HEK293 (cell line): ENCODE data around the gene GABRB2.

Experiments used
- CTCF ChIA-PET: fragments of 350-600 bp; formaldehyde crosslinking; extraction: SDS; loops from one replicate; lab custom pipeline; 2021; ENCODE audit warnings: antibody characterized with exemption; lab: Yijun Ruan, JAX
- POLR2A ChIA-PET: fragments of 300-600 bp; formaldehyde crosslinking; extraction: SDS; loops from one replicate; lab custom pipeline; 2020; ENCODE audit warnings: antibody characterized with exemption, inconsistent platforms; lab: Yijun Ruan, JAX
- H3K27ac ChIP-seq: fragments of 200-500 bp; sonication (Bioruptor generic); 2 replicates; pipeline ENCODE4 v1.5.1; 2014; ENCODE audit warnings: low read depth, low read length, control low read depth, inconsistent platforms; ENCODE audit errors: extremely low read depth
- H3K36me3 ChIP-seq, 2 experiments: fragments of 200-500 bp in 1 of 2; sonication (Bioruptor generic) in 1 of 2; 1 replicate in 1 of 2; 2 replicates in 1 of 2; pipeline ENCODE4 v1.5.1; 2014 to 2017; ENCODE audit warnings: inconsistent platforms in 2 of 2, low read length in 2 of 2; ENCODE audit not compliant: control insufficient read depth in 2 of 2, insufficient read depth in 1 of 2
- H3K4me1 ChIP-seq: fragments of 200-500 bp; sonication (Bioruptor generic); 2 replicates; pipeline ENCODE4 v1.5.1; 2014; ENCODE audit warnings: mild to moderate bottlenecking, low read length, inconsistent platforms; ENCODE audit not compliant: control insufficient read depth, insufficient read depth
- H3K4me3 ChIP-seq: 2 replicates; pipeline ENCODE4 v1.5.1; 2011; ENCODE audit warnings: low read depth, mild to moderate bottlenecking, control low read depth, low read length, moderate library complexity
- H3K9me3 ChIP-seq: fragments of 200-500 bp; sonication (Bioruptor generic); 2 replicates; pipeline ENCODE4 v1.5.1; 2014; ENCODE audit warnings: low read depth, low read length, inconsistent platforms; ENCODE audit not compliant: control insufficient read depth, insufficient read depth
- HOXC10 ChIP-seq: sonication (generic); formaldehyde crosslinking; IDR thresholded peaks from 2 replicates; pipeline ENCODE4 v1.8.1; 2023; ENCODE audit warnings: mild to moderate bottlenecking, missing genetic modification reagents
- KLF7 ChIP-seq: fragments of 450-650 bp; formaldehyde crosslinking; IDR thresholded peaks from 2 replicates; pipeline ENCODE4 v1.5.1; 2016; ENCODE audit warnings: missing biosample characterization, missing genetic modification characterization, borderline replicate concordance
- MEIS1 ChIP-seq: sonication (generic); formaldehyde crosslinking; IDR thresholded peaks from 2 replicates; pipeline ENCODE4 v1.8.1; 2022; ENCODE audit warnings: missing genetic modification reagents, mild to moderate bottlenecking, borderline replicate concordance
- PATZ1 ChIP-seq: fragments of 450-650 bp; formaldehyde crosslinking; IDR thresholded peaks from 2 replicates; pipeline ENCODE4 v1.5.1; 2016; ENCODE audit warnings: missing biosample characterization, missing genetic modification characterization
- PBX3 ChIP-seq: sonication (generic); formaldehyde crosslinking; IDR thresholded peaks from 2 replicates; pipeline ENCODE4 v1.8.1; 2022; ENCODE audit warnings: mild to moderate bottlenecking, moderate library complexity, missing genetic modification reagents
- SALL2 ChIP-seq: fragments of 450-650 bp; formaldehyde crosslinking; IDR thresholded peaks from 2 replicates; pipeline ENCODE4 v1.5.0; 2017; ENCODE audit warnings: missing biosample characterization, mild to moderate bottlenecking, missing genetic modification characterization, borderline replicate concordance
- SCRT2 ChIP-seq: fragments of 450-650 bp; formaldehyde crosslinking; IDR thresholded peaks from 2 replicates; pipeline ENCODE4 v1.5.1; 2016; ENCODE audit warnings: missing biosample characterization, missing genetic modification characterization
- ZBTB1 ChIP-seq: fragments of 450-650 bp; formaldehyde crosslinking; IDR thresholded peaks from 2 replicates; pipeline ENCODE4 v1.5.1; 2016; ENCODE audit warnings: missing biosample characterization, missing genetic modification characterization
- ZBTB17 ChIP-seq: fragments of 450-650 bp; formaldehyde crosslinking; IDR thresholded peaks from 2 replicates; pipeline ENCODE4 v1.5.1; 2016; ENCODE audit warnings: missing biosample characterization, missing genetic modification characterization
- ZBTB48 ChIP-seq: fragments of 450-650 bp; formaldehyde crosslinking; IDR thresholded peaks from 2 replicates; pipeline ENCODE4 v1.5.1; 2016; ENCODE audit warnings: missing biosample characterization, missing genetic modification characterization
- ZFP69B ChIP-seq: fragments of 450-650 bp; formaldehyde crosslinking; IDR thresholded peaks from 2 replicates; pipeline ENCODE4 v1.5.1; 2016; ENCODE audit warnings: missing biosample characterization, missing genetic modification characterization
- ZNF121 ChIP-seq: fragments of 450-650 bp; formaldehyde crosslinking; IDR thresholded peaks from 2 replicates; pipeline ENCODE4 v1.5.1; 2016; ENCODE audit warnings: missing biosample characterization, missing genetic modification characterization
- ZNF184 ChIP-seq: fragments of 450-650 bp; IDR thresholded peaks from 2 replicates; pipeline ENCODE4 v1.5.1; 2018; ENCODE audit warnings: missing biosample characterization, mild to moderate bottlenecking, missing genetic modification characterization
- ZNF211 ChIP-seq: fragments of 450-650 bp; formaldehyde crosslinking; IDR thresholded peaks from 2 replicates; pipeline ENCODE4 v1.5.1; 2016; ENCODE audit warnings: low read depth, missing biosample characterization, missing genetic modification characterization
- ZNF221 ChIP-seq: fragments of 450-650 bp; formaldehyde crosslinking; IDR thresholded peaks from 2 replicates; pipeline ENCODE4 v1.5.1; 2017; ENCODE audit warnings: missing biosample characterization, missing genetic modification characterization, borderline replicate concordance
- ZNF223 ChIP-seq: fragments of 450-650 bp; formaldehyde crosslinking; IDR thresholded peaks from 2 replicates; pipeline ENCODE4 v1.5.1; 2016; ENCODE audit warnings: missing biosample characterization, missing genetic modification characterization
- ZNF23 ChIP-seq: fragments of 450-650 bp; formaldehyde crosslinking; IDR thresholded peaks from 2 replicates; pipeline ENCODE4 v1.5.1; 2016; ENCODE audit warnings: missing biosample characterization, missing genetic modification characterization, borderline replicate concordance
- ZNF239 ChIP-seq: fragments of 450-650 bp; formaldehyde crosslinking; IDR thresholded peaks from 2 replicates; pipeline ENCODE4 v1.5.1; 2016; ENCODE audit warnings: missing biosample characterization, missing genetic modification characterization
- ZNF335 ChIP-seq: fragments of 450-650 bp; formaldehyde crosslinking; conservative IDR thresholded peaks from 2 replicates; pipeline ENCODE4 v1.5.1; 2016; ENCODE audit warnings: missing biosample characterization, missing genetic modification characterization
- ZNF423 ChIP-seq: fragments of 450-650 bp; formaldehyde crosslinking; IDR thresholded peaks from 2 replicates; pipeline ENCODE4 v1.5.1; 2016; ENCODE audit warnings: missing biosample characterization, missing genetic modification characterization
- ZNF473 ChIP-seq: fragments of 450-650 bp; formaldehyde crosslinking; IDR thresholded peaks from 2 replicates; pipeline ENCODE4 v1.5.1; 2017; ENCODE audit warnings: missing biosample characterization, missing genetic modification characterization
- ZNF510 ChIP-seq: fragments of 450-650 bp; formaldehyde crosslinking; IDR thresholded peaks from 2 replicates; pipeline ENCODE4 v1.5.1; 2018; ENCODE audit warnings: mild to moderate bottlenecking, missing genetic modification characterization, missing biosample characterization; ENCODE audit not compliant: insufficient replicate concordance
- ZNF514 ChIP-seq: fragments of 450-650 bp; formaldehyde crosslinking; IDR thresholded peaks from 2 replicates; pipeline ENCODE4 v1.5.1; 2016; ENCODE audit warnings: missing biosample characterization, missing genetic modification characterization
- ZNF521 ChIP-seq: fragments of 450-650 bp; formaldehyde crosslinking; IDR thresholded peaks from 2 replicates; pipeline ENCODE4 v1.5.1; 2017; ENCODE audit warnings: missing biosample characterization, mild to moderate bottlenecking, missing genetic modification characterization
- ZNF580 ChIP-seq: fragments of 450-650 bp; formaldehyde crosslinking; IDR thresholded peaks from 2 replicates; pipeline ENCODE4 v1.5.1; 2016; ENCODE audit warnings: missing biosample characterization, missing genetic modification characterization
- ZNF664 ChIP-seq: fragments of 450-650 bp; formaldehyde crosslinking; IDR thresholded peaks from 2 replicates; pipeline ENCODE4 v1.5.1; 2016; ENCODE audit warnings: missing biosample characterization, missing genetic modification characterization
- ZNF704 ChIP-seq: fragments of 450-650 bp; formaldehyde crosslinking; IDR thresholded peaks from 2 replicates; pipeline ENCODE4 v1.5.1; 2016; ENCODE audit warnings: missing biosample characterization, missing genetic modification characterization
- ZNF785 ChIP-seq: fragments of 450-650 bp; formaldehyde crosslinking; IDR thresholded peaks from 2 replicates; pipeline ENCODE4 v1.5.1; 2016; ENCODE audit warnings: missing biosample characterization, missing genetic modification characterization
- TF ChIP-seq, protein P1 (sequence below): fragments of 450-650 bp; formaldehyde crosslinking; IDR thresholded peaks from 2 replicates; pipeline ENCODE4 v1.5.1; 2017; ENCODE audit warnings: missing biosample characterization, missing genetic modification characterization
- TF ChIP-seq, protein P2 (sequence below): fragments of 450-650 bp; formaldehyde crosslinking; IDR thresholded peaks from 2 replicates; pipeline ENCODE4 v1.5.1; 2016; ENCODE audit warnings: missing biosample characterization, missing genetic modification characterization

The GABRB2 gene

DNA sequence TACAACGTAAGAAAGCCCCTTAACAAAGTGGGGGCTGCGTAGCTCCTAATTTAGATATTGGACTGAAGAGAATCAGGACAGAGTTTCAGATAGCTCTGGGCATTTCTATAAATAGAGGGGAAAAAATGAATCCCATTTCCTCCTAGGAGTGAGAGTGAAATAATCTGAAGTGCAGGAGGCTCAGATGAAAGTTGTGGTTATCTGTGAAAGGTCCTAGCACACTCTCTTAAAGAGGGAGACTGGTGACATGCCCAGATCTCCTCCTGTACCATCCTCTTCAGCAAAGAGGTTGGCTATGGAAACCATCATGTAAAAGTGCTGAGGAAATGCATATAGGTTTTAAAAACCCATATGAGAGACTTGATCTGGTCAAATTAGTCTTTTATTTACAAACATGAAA lies 143.4 kb downstream of the GABRB2 start (continued):
- TF ChIP-seq, protein P1, sequence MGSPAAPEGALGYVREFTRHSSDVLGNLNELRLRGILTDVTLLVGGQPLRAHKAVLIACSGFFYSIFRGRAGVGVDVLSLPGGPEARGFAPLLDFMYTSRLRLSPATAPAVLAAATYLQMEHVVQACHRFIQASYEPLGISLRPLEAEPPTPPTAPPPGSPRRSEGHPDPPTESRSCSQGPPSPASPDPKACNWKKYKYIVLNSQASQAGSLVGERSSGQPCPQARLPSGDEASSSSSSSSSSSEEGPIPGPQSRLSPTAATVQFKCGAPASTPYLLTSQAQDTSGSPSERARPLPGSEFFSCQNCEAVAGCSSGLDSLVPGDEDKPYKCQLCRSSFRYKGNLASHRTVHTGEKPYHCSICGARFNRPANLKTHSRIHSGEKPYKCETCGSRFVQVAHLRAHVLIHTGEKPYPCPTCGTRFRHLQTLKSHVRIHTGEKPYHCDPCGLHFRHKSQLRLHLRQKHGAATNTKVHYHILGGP (tag by site-specific recombination): no peak
- TF ChIP-seq ZNF239 (tag by site-specific recombination) (no peak), HOXC10 (CRISPR knock-in tag) (no peak)

DNA sequence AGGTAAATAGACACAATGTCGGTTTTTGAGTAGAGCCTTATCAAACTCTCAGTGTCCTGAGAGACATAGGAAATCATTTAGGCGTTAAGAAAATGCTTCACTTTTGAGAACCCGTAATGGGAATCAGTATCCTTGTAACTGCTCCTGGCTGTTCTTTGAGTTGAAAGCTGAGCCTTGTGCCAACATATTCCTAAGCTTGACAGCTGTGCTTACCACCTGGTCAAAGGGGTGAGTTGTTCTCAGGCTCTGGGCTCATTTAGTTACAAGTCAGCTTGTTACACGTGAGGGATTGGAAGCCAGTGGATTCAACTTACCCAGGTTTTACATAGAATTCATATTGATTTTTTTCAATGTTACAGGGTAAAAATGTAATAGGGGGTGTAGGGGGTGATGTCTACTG lies 145.9 kb downstream of the GABRB2 start:
- CTCF ChIA-PET: no interaction called here
- no peak overlapping the region for H3K27ac ChIP-seq
- H3K4me3 ChIP-seq: no peak overlapping the region
- no peaks in the 10 kb centered on the region for H3K4me1 ChIP-seq
- POLR2A ChIA-PET: no interaction called here
- no peaks in the 10 kb centered on the region for H3K36me3 ChIP-seq
- no peaks in the 10 kb centered on the region for H3K9me3 ChIP-seq
- TF ChIP-seq ZBTB48 (tag by site-specific recombination): no peak
- TF ChIP-seq ZBTB1 (tag by site-specific recombination): no peak
- TF ChIP-seq ZNF580: no peak
- no peak for TF ChIP-seq ZNF510 (tag by site-specific recombination)
- TF ChIP-seq KLF7: no peak
- TF ChIP-seq ZNF223 (tag by site-specific recombination): no peak
- TF ChIP-seq ZNF121 (tag by site-specific recombination): no peak
- TF ChIP-seq ZNF335 (tag by site-specific recombination): no peak
- no peak for TF ChIP-seq ZNF184
- no peak for TF ChIP-seq PBX3
- TF ChIP-seq ZNF514 (tag by site-specific recombination): no peak
- TF ChIP-seq ZNF664 (tag by site-specific recombination): no peak
- no peak for TF ChIP-seq SALL2
- TF ChIP-seq, protein P2, sequence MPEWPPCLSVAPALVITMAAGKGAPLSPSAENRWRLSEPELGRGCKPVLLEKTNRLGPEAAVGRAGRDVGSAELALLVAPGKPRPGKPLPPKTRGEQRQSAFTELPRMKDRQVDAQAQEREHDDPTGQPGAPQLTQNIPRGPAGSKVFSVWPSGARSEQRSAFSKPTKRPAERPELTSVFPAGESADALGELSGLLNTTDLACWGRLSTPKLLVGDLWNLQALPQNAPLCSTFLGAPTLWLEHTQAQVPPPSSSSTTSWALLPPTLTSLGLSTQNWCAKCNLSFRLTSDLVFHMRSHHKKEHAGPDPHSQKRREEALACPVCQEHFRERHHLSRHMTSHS (tag by site-specific recombination): no peak
- TF ChIP-seq ZNF23 (tag by site-specific recombination): no peak
- no peak for TF ChIP-seq ZNF211 (tag by site-specific recombination)
- no peak for TF ChIP-seq MEIS1

- POLR2A ChIA-PET: no interaction called here
- Histone ChIP-seq H3K9me3 (no peaks in the 10 kb centered on the region), H3K36me3 (no peaks in the 10 kb centered on the region), H3K27ac (no peak overlapping the region), H3K4me3 (no peak overlapping the region), H3K4me1 (no peaks in the 10 kb centered on the region)
- CTCF ChIA-PET: no interaction called here
- TF ChIP-seq ZBTB17 (tag by site-specific recombination) (no peak), ZNF521 (tag by site-specific recombination) (no peak), ZNF704 (tag by site-specific recombination) (no peak), ZNF221 (tag by site-specific recombination) (no peak), PATZ1 (no peak), ZFP69B (tag by site-specific recombination) (no peak), ZNF423 (tag by site-specific recombination) (no peak), SCRT2 (tag by site-specific recombination) (no peak), ZNF473 (tag by site-specific recombination) (no peak), ZNF785 (tag by site-specific recombination) (no peak)
Measured at GRCh38 chr5:161399996-161400562, 146.4 kb downstream of the GABRB2 start.
